Smooth muscle cell (in vitro differentiated cells): Measurements from ENCODE around the gene ZNF214. TPM values are rescaled to one million over a fixed set of nuclear protein-coding genes. Genes with fewer than 3 reads are reported as not detected.

Source experiments
- DNase-seq: peaks from one replicate; lab custom pipeline; 2025; ENCODE audit not compliant: unreplicated experiment; lab: John Stamatoyannopoulos, UW
- H2AFZ ChIP-seq: fragments of 200-600 bp; sonication (generic); 2 replicates; pipeline ENCODE4 v1.6.0; 2016; ENCODE audit warnings: antibody characterized with exemption, low read depth, mild to moderate bottlenecking
- H3F3A ChIP-seq: fragments of 200-600 bp; sonication (generic); 2 replicates; pipeline ENCODE4 v1.6.0; 2017; ENCODE audit warnings: antibody characterized with exemption, low read depth
- H3K27ac ChIP-seq: fragments of 200-600 bp; sonication (generic); 2 replicates; pipeline ENCODE4 v1.5.1; 2016; ENCODE audit warnings: low read depth, mild to moderate bottlenecking
- H3K27me3 ChIP-seq: fragments of 200-600 bp; sonication (generic); 2 replicates; pipeline ENCODE4 v1.6.1; 2016; ENCODE audit warnings: low read depth, mild to moderate bottlenecking
- H3K36me3 ChIP-seq: fragments of 200-600 bp; sonication (generic); 2 replicates; pipeline ENCODE4 v1.5.1; 2016; ENCODE audit warnings: low read depth
- H3K4me1 ChIP-seq: fragments of 200-600 bp; sonication (generic); 2 replicates; pipeline ENCODE4 v1.5.1; 2016; ENCODE audit warnings: low read depth
- H3K4me2 ChIP-seq: fragments of 200-600 bp; sonication (generic); 2 replicates; pipeline ENCODE4 v1.6.0; 2016; ENCODE audit warnings: mild to moderate bottlenecking
- H3K4me3 ChIP-seq: fragments of 200-600 bp; sonication (generic); 2 replicates; pipeline ENCODE4 v1.5.1; 2016; ENCODE audit warnings: mild to moderate bottlenecking
- H3K79me2 ChIP-seq: fragments of 200-600 bp; sonication (generic); 2 replicates; pipeline ENCODE4 v1.6.0; 2016; ENCODE audit warnings: low read depth, mild to moderate bottlenecking
- H3K9ac ChIP-seq: fragments of 200-600 bp; sonication (generic); 2 replicates; pipeline ENCODE4 v1.6.0; 2016; ENCODE audit warnings: low read depth
- H3K9me3 ChIP-seq: fragments of 200-600 bp; sonication (generic); replicated peaks from 2 replicates; pipeline ENCODE4 v1.5.1; 2016; ENCODE audit warnings: low read depth
- H4K20me1 ChIP-seq: fragments of 200-600 bp; sonication (generic); 2 replicates; pipeline ENCODE4 v1.6.0; 2016; ENCODE audit warnings: low read depth
- WGBS: methylation state at CpG from one replicate; pipeline ENCODE4 v1.1.7; 2016; ENCODE audit warnings: low lambda C conversion rate; 5-methylcytosine and 5-hydroxymethylcytosine counted together
- polyA plus RNA-seq: library from polyadenylated mRNA; unstranded; fragments of >200 nt; fragmentation: Nextera tagmentation; extraction: Ambion mirVana; gene quantifications from 2 replicates; pipeline ENCODE4 v1.2.1, GENCODE V29; 2016
- total RNA-seq: library from RNA; depleted of rRNA; stranded (reverse); fragments of >200 nt; gene quantifications from 2 replicates; pipeline ENCODE4 v1.2.3, GENCODE V29; 2014
- TF ChIP-seq, protein P1 (sequence below): fragments of 200-600 bp; sonication (generic); IDR thresholded peaks from 2 replicates; pipeline ENCODE4 v1.5.1; 2017; ENCODE audit warnings: borderline replicate concordance, mild to moderate bottlenecking, antibody characterized with exemption; ENCODE audit not compliant: insufficient read depth, poor library complexity, severe bottlenecking

The ZNF214 gene
- total and polyA plus RNA-seq, 2 experiments from 2014 or later, result 1.8 to 3.5 TPM

DNA sequence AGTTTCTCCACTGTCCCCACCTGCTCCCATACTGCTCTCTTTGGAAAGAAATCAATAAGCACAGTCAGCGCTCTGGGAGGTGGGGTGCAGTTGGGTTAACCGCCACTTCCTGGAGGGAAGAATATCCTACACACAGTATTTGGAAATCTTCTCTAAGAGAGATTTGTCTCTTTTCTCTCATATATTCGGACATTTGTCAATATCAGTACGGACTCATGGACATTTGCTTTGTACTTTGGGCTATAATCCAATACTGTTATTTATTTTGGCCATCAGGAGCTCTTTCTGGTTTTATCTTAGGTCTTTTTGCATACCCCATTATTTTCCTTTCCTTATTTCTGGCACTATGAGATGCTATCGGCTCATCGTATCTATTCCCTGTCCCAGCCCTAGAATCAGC is 13.9 kb upstream of the ZNF214 start:
- Histone ChIP-seq H3K27ac (no peak overlapping the region), H3K27me3 (peaks cover 20% of the 10 kb centered on the region), H3K9me3 (no peaks in the 10 kb centered on the region), H3F3A (no peaks in the 10 kb centered on the region), H2AFZ (no peak overlapping the region), H3K79me2 (no peaks in the 10 kb centered on the region), H3K9ac (no peak overlapping the region), H3K4me2 (no peak overlapping the region), H4K20me1 (no peaks in the 10 kb centered on the region), H3K4me3 (no peak overlapping the region), H3K36me3 (no peaks in the 10 kb centered on the region), H3K4me1 (no peaks in the 10 kb centered on the region)
- WGBS, result 86% methylated on average over 6 of the region's 6 CpGs
- no peak for DNase-seq
- TF ChIP-seq, protein P1, sequence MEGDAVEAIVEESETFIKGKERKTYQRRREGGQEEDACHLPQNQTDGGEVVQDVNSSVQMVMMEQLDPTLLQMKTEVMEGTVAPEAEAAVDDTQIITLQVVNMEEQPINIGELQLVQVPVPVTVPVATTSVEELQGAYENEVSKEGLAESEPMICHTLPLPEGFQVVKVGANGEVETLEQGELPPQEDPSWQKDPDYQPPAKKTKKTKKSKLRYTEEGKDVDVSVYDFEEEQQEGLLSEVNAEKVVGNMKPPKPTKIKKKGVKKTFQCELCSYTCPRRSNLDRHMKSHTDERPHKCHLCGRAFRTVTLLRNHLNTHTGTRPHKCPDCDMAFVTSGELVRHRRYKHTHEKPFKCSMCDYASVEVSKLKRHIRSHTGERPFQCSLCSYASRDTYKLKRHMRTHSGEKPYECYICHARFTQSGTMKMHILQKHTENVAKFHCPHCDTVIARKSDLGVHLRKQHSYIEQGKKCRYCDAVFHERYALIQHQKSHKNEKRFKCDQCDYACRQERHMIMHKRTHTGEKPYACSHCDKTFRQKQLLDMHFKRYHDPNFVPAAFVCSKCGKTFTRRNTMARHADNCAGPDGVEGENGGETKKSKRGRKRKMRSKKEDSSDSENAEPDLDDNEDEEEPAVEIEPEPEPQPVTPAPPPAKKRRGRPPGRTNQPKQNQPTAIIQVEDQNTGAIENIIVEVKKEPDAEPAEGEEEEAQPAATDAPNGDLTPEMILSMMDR, result no peak

DNA sequence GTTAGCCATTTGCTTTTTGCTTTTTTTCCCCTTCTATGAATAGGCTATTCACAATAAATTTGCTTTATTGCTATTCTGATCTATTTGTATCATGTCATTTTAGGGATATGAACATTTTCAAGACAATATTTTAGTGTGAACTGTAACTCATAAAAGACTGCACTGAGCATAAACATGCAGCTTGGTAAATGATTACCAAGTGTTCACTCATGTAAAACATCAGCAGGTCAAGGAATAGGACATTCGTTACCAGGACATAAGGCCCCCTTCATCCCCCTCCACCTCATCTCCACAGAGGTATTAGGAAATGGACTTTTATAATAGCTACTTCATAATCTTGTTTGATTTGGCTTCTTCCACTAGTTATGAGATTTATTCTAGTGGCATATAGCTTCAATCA is 12.5 kb upstream of the ZNF214 start:
- TF ChIP-seq, protein P1, result no peak
- 84% methylated on average over 1 of the region's 1 CpG for WGBS

DNA sequence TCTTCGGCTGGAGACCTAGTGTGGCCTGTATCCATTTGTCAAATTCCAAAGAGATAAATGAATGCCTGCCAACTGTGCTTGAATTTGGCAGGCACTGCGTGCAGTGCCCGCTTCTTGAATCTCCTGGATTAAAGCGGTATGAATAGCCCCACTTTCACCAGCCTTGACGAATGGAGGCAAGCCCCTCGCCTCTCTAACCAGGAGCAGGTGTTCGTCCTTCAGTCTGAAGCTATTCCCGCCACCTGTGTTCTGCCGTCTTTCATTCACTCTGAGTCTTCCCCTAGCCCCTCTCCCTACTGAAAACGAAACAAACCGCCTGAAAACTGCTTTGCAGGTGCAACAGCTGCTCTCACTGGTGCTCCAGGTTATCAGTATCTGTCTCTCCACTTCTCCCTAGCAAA is 11.3 kb upstream of the ZNF214 start:
- no peak overlapping the region for H3K4me2 ChIP-seq
- no peak overlapping the region for H2AFZ ChIP-seq
- 85% methylated on average over 11 of the region's 11 CpGs for WGBS
- no peak overlapping the region for H3K4me3 ChIP-seq
- no peaks in the 10 kb centered on the region for H3F3A ChIP-seq
- TF ChIP-seq, protein P1, result no peak
- H3K36me3 ChIP-seq, result no peaks in the 10 kb centered on the region
- DNase-seq, result no peak
- no peaks in the 10 kb centered on the region for H3K4me1 ChIP-seq
- H3K9me3 ChIP-seq, result no peaks in the 10 kb centered on the region
- H3K9ac ChIP-seq, result no peak overlapping the region
- H3K27ac ChIP-seq, result no peak overlapping the region
- no peaks in the 10 kb centered on the region for H3K79me2 ChIP-seq
- H3K27me3 ChIP-seq, result peaks cover 16% of the 10 kb centered on the region
- H4K20me1 ChIP-seq, result no peaks in the 10 kb centered on the region

More for the DNA sequence above, 12.5 kb upstream of the ZNF214 start:
- no peaks in the 10 kb centered on the region for H3K9me3 ChIP-seq
- H3K4me1 ChIP-seq, result no peaks in the 10 kb centered on the region
- H3K4me2 ChIP-seq, result no peak overlapping the region
- no peak overlapping the region for H3K9ac ChIP-seq
- H3K79me2 ChIP-seq, result no peaks in the 10 kb centered on the region
- no peak overlapping the region for H3K27ac ChIP-seq
- H3K27me3 ChIP-seq, result peaks cover 20% of the 10 kb centered on the region
- no peaks in the 10 kb centered on the region for H4K20me1 ChIP-seq
- no peak for DNase-seq
- H2AFZ ChIP-seq, result no peak overlapping the region
- no peaks in the 10 kb centered on the region for H3K36me3 ChIP-seq
- H3K4me3 ChIP-seq, result no peak overlapping the region
- no peaks in the 10 kb centered on the region for H3F3A ChIP-seq

DNA sequence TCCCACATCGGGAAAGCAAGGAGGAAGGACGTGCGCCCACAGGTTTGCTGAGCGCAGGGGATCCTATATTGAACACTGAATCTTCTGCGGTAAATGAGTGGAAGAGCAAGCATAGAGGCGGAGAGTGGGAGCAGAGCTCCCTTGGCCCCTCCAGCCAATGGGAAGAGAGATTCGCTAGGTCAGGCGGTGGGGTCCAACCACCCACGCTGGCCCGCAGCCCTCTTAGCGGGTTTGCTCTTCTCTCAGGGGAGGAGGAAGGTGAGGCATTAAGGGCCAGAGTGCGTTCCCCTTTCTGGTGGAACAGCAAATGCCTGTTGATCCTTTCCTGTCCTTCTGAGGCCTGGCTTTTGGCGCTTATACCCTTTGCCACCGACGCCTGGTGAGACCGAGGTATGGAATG is 10.7 kb upstream of the ZNF214 start:
- Histone ChIP-seq H3K4me1 (no peaks in the 10 kb centered on the region), H3K4me3 (no peak overlapping the region), H3K9me3 (no peaks in the 10 kb centered on the region), H2AFZ (no peak overlapping the region), H3K9ac (no peak overlapping the region), H3K36me3 (no peaks in the 10 kb centered on the region), H3K27ac (no peak overlapping the region), H3K4me2 (no peak overlapping the region), H3K79me2 (no peaks in the 10 kb centered on the region), H4K20me1 (no peaks in the 10 kb centered on the region), H3F3A (no peaks in the 10 kb centered on the region), H3K27me3 (peaks cover 10% of the 10 kb centered on the region)
- TF ChIP-seq, protein P1, result no peak
- no peak for DNase-seq
- 90% methylated on average over 16 of the region's 16 CpGs for WGBS
